Stimulated activated CD8-positive, alpha-beta memory T cell treated with anti-CD3 and anti-CD28 coated beads, Interleukin-15, amount 100 ng/mL, for 48 hours (primary cell): ENCODE data around the gene PIGZ.
A peak's percentile ranks its signal among the peaks of the same experiment; 100 is the strongest.

ENCODE experiments used
- DNase-seq, 2 donors: peaks; one replicate each; pipeline ENCODE4 v3.0.0-alpha.2; 2020; ENCODE audit warnings: low read depth in 2 of 2

The PIGZ gene

GRCh38 chr3:196968233-196969133 lies at the start of gene PIGZ:
PIGZ (minus strand) TSS chr3:196968833; CDS start chr3:196952031, 16,802 bp downstream.
- DNase-seq = peak in 1 of 2 donors; percentile 8

- no peak for DNase-seq
These were observed 48.4 kb upstream of the PIGZ start for GRCh38 chr3:197017003-197017402.

- no peak for DNase-seq
These were observed 47.4 kb upstream of the PIGZ start for GRCh38 chr3:197015790-197016736.

- DNase-seq = no peak
These were observed 46.4 kb upstream of the PIGZ start for GRCh38 chr3:197014942-197015575.

- no peak for DNase-seq
These were observed 45.4 kb upstream of the PIGZ start for GRCh38 chr3:197014024-197014423.

- no peak for DNase-seq
These were observed 43.9 kb upstream of the PIGZ start for GRCh38 chr3:197012540-197012883.

- no peak for DNase-seq
These were observed 43.3 kb upstream of the PIGZ start for GRCh38 chr3:197011780-197012539.

- DNase-seq = no peak
These were observed 42.1 kb upstream of the PIGZ start for GRCh38 chr3:197010556-197011351.

- DNase-seq = no peak
These were observed 40.9 kb upstream of the PIGZ start for GRCh38 chr3:197009532-197010019.

- DNase-seq = no peak
These were observed 40.0 kb upstream of the PIGZ start for GRCh38 chr3:197008436-197009209.

GRCh38 chr3:197007953-197008352 lies 39.3 kb upstream of the PIGZ start:
- no peak for DNase-seq

GRCh38 chr3:197007296-197007940 lies 38.8 kb upstream of the PIGZ start:
- DNase-seq = no peak

GRCh38 chr3:197006860-197007259 lies 38.2 kb upstream of the PIGZ start:
- DNase-seq = no peak

GRCh38 chr3:197006446-197006845 lies 37.8 kb upstream of the PIGZ start:
- DNase-seq = no peak

- no peak for DNase-seq
These were observed 35.1 kb upstream of the PIGZ start for GRCh38 chr3:197003461-197004385.

- DNase-seq = peak; percentile 74 to 75
These were observed 34.2 kb upstream of the PIGZ start for GRCh38 chr3:197002701-197003454.
